ENCODE data around the gene CGREF1. TPM values are rescaled to one million over a fixed set of nuclear protein-coding genes. Genes with fewer than 3 reads are reported as not detected.

CGREF1 gene
- total RNA-seq, 1 experiment from 2014 or later: 2.1 TPM

DNA sequence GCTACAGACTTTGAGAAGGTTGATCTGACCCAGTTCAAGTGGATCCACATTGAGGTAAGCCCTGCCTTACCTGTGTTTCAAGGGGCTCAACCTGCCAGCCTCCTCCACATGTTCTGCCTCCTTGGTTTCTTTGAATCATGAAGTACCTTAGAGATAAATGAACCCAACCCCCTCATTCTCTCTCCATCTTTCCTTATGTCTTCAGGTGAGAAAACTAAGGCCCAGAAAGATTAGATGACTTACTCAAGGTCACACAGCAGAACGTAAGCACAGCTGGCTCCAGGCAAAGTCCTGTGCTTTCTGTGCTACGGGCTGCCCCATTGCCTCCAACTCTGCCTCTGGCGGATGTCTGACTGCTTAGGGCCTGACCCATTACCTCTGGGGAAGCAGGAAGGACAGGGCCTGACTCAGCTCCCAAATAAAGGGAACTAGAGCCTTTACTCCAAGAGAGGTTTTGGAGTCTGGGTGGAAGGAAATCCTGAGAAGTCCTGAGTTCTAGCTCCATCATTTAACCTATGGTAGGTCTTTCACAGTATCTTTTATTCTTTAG is 22.1 kb downstream of the CGREF1 start:
- Histone ChIP-seq H3K14ac (ENCODE audit: insufficient read depth, low read length) (no peak overlapping the region), H4K5ac (ENCODE audit: insufficient read length, low read depth, low read length) (no peak overlapping the region), H3T11ph (ENCODE audit: low read length) (no peak overlapping the region), H3K79me1 (ENCODE audit: insufficient read depth, low read depth, low read length, poor library complexity, severe bottlenecking) (no peaks in the 10 kb centered on the region), H2BK120ac (ENCODE audit: low read depth, low read length, poor library complexity, severe bottlenecking) (no peak overlapping the region), H3K23me2 (ENCODE audit: insufficient read length, low read depth, low read length, poor library complexity, severe bottlenecking) (no peaks in the 10 kb centered on the region), H3K9me3 (ENCODE audit: control insufficient read depth, low read depth, low read length) (no peaks in the 10 kb centered on the region), H3K4me1 (ENCODE audit: insufficient read depth, low read length) (no peaks in the 10 kb centered on the region), H2BK15ac (ENCODE audit: low read depth, low read length) (no peak overlapping the region), H3K23ac (ENCODE audit: insufficient read length, low read depth, low read length) (no peak overlapping the region), H2BK5ac (ENCODE audit: insufficient read length, low read length) (no peak overlapping the region), H3K4me2 (ENCODE audit: insufficient read depth, insufficient read length, low read length) (no peak overlapping the region), H2BK20ac (ENCODE audit: low read depth, low read length, poor library complexity, severe bottlenecking) (no peak overlapping the region), H3K27ac (ENCODE audit: insufficient read length, low read depth, low read length) (no peak overlapping the region), H2AFZ (ENCODE audit: low read length) (no peak overlapping the region), H4K91ac (ENCODE audit: insufficient read length, low read depth, low read length) (no peak overlapping the region), H3K18ac (ENCODE audit: insufficient read length, low read depth, low read length) (no peak overlapping the region), H2AK5ac (ENCODE audit: insufficient read length, low read length) (no peak overlapping the region), H4K8ac (replicated peaks; ENCODE audit: insufficient read length, low read depth, low read length) (no peak overlapping the region), H3K9ac (ENCODE audit: extremely low read depth, insufficient read length, low read length) (no peak overlapping the region), H3K4ac (ENCODE audit: low read depth, low read length) (no peak overlapping the region), H3K79me2 (ENCODE audit: insufficient read depth, low read length) (no peaks in the 10 kb centered on the region), H2BK12ac (ENCODE audit: insufficient read length, low read depth, low read length) (no peak overlapping the region), H3K27me3 (ENCODE audit: insufficient read depth, low read length) (no peaks in the 10 kb centered on the region), H3K56ac (ENCODE audit: insufficient read length, low read depth, low read length) (no peak overlapping the region), H4K20me1 (ENCODE audit: control insufficient read depth, insufficient read depth, insufficient read length) (peaks cover 3% of the 10 kb centered on the region)
- Mint-ChIP-seq H3K27me3 (ENCODE audit: low read depth) (peaks cover 2% of the 10 kb centered on the region; the same call in 1 of the 2 replicates), H3K4me3 (peak overlapping the region in 1 of 2 experiments; percentile 67; a peak in 3 of 5 replicates), H3K36me3 (ENCODE audit: insufficient read depth in 1 of 3, low read depth in 3 of 3) (peaks cover 0 to 1% (median 0%) of the 10 kb centered on the region in 3 experiments; a peak in 3 of 7 replicates), H3K9me3 (no peaks in the 10 kb centered on the region; a peak in 1 of 5 replicates), H3K4me1 (peaks cover 8 to 10% of the 10 kb centered on the region in 2 experiments), H3K27ac (peak overlapping the region in 1 of 3 experiments; percentile 93; a peak in 1 of 7 replicates)
- no CpG with 5 or more reads among the region's 3 CpGs for WGBS (ENCODE audit: extremely low coverage, insufficient read length, low lambda C conversion rate)
- TF ChIP-seq CTCF (conservative IDR thresholded peaks at IDR 0.05): no peak
- no peak for DNase-seq

All from H9 (cell line).